Activated naive CD8-positive, alpha-beta T cell treated with anti-CD3 and anti-CD28 coated beads, Interleukin-2, amount 10 ng/mL, durations not matched to agents 7 days and 5 days (primary cell): ENCODE data around the gene OR2F2. TPM values are rescaled to one million over a fixed set of nuclear protein-coding genes. Genes with fewer than 3 reads are reported as not detected.

ENCODE experiments used
- ATAC-seq: fragments of 150-1000 bp; cut with Tn5 transposase; one replicate; pipeline ENCODE4 v1.10.0; 2021; ENCODE audit warnings: low read depth, moderate library complexity
- POLR2A ChIA-PET: fragments of 350-600 bp; sonication (Branson Sonifier 250); formaldehyde crosslinking; loops from one replicate; lab custom pipeline; 2021; ENCODE audit warnings: antibody characterized with exemption; lab: Charles Lee
- DNase-seq: peaks from one replicate; pipeline ENCODE4 v3.0.0; 2021
- H3K27ac Mint-ChIP-seq: one replicate; pipeline ENCODE4 v1.8.0; 2022; ENCODE audit warnings: mild to moderate bottlenecking, mixed read lengths
- H3K27me3 Mint-ChIP-seq: one replicate; pipeline ENCODE4 v1.8.0; 2022; ENCODE audit warnings: mild to moderate bottlenecking, moderate library complexity, mixed read lengths
- H3K36me3 Mint-ChIP-seq: one replicate; pipeline ENCODE4 v1.8.0; 2021; ENCODE audit warnings: mild to moderate bottlenecking, mixed read lengths
- H3K4me1 Mint-ChIP-seq: one replicate; pipeline ENCODE4 v1.8.0; 2021; ENCODE audit warnings: mixed read lengths
- H3K4me3 Mint-ChIP-seq: one replicate; pipeline ENCODE4 v1.8.0; 2022; ENCODE audit warnings: mild to moderate bottlenecking, moderate library complexity, mixed read lengths
- H3K9me3 Mint-ChIP-seq: one replicate; pipeline ENCODE4 v1.8.0; 2021; ENCODE audit warnings: mixed read lengths
- total RNA-seq, 2 experiments: library from RNA; stranded (reverse); gene quantifications; one replicate each; pipeline ENCODE4 v1.2.3, GENCODE V29; 2021

The OR2F2 gene
- total RNA-seq, 2 experiments from 2014 or later: not detected

GRCh38 chr7:143936087-143937009 lies 1.3 kb downstream of the OR2F2 start:
- Mint-ChIP-seq H3K27ac (no peak overlapping the region), H3K27me3 (peaks cover 2% of the 10 kb centered on the region), H3K4me1 (no peaks in the 10 kb centered on the region), H3K36me3 (no peaks in the 10 kb centered on the region), H3K9me3 (no peaks in the 10 kb centered on the region), H3K4me3 (no peak overlapping the region)
- ATAC-seq (no peak), DNase-seq (no peak)
- POLR2A ChIA-PET: no interaction called here

- no peak for ATAC-seq
- Mint-ChIP-seq H3K9me3 (no peaks in the 10 kb centered on the region), H3K36me3 (no peaks in the 10 kb centered on the region), H3K27ac (no peak overlapping the region), H3K27me3 (peaks cover 9% of the 10 kb centered on the region), H3K4me3 (no peak overlapping the region), H3K4me1 (no peaks in the 10 kb centered on the region)
- DNase-seq: no peak
- POLR2A ChIA-PET: no interaction called here
These were observed 3.6 kb downstream of the OR2F2 start for GRCh38 chr7:143938379-143939243.

GRCh38 chr7:143945423-143945822 lies 10.4 kb downstream of the OR2F2 start:
- no peaks in the 10 kb centered on the region for H3K4me1 Mint-ChIP-seq
- H3K4me3 Mint-ChIP-seq: no peak overlapping the region
- peaks cover 23% of the 10 kb centered on the region for H3K27me3 Mint-ChIP-seq
- H3K27ac Mint-ChIP-seq: no peak overlapping the region
- DNase-seq (no peak), ATAC-seq (no peak)
- H3K36me3 Mint-ChIP-seq: no peaks in the 10 kb centered on the region
- POLR2A ChIA-PET: no interaction called here
- no peaks in the 10 kb centered on the region for H3K9me3 Mint-ChIP-seq

- ATAC-seq: no peak
- DNase-seq: no peak
- POLR2A ChIA-PET: no interaction called here
- Mint-ChIP-seq H3K4me1 (no peaks in the 10 kb centered on the region), H3K4me3 (no peak overlapping the region), H3K36me3 (no peaks in the 10 kb centered on the region), H3K9me3 (no peaks in the 10 kb centered on the region), H3K27ac (no peak overlapping the region), H3K27me3 (peaks cover 20% of the 10 kb centered on the region)
These were observed 12.1 kb downstream of the OR2F2 start for GRCh38 chr7:143947111-143947510.

GRCh38 chr7:143948733-143949132 lies 13.7 kb downstream of the OR2F2 start:
- Mint-ChIP-seq H3K36me3 (no peaks in the 10 kb centered on the region), H3K27ac (no peak overlapping the region), H3K4me3 (no peak overlapping the region), H3K9me3 (no peaks in the 10 kb centered on the region), H3K27me3 (peaks cover 14% of the 10 kb centered on the region), H3K4me1 (no peaks in the 10 kb centered on the region)
- DNase-seq (no peak), ATAC-seq (no peak)
- POLR2A ChIA-PET: no interaction called here

- H3K4me3 Mint-ChIP-seq: no peak overlapping the region
- no peaks in the 10 kb centered on the region for H3K4me1 Mint-ChIP-seq
- no peak overlapping the region for H3K27ac Mint-ChIP-seq
- DNase-seq (no peak), ATAC-seq (no peak)
- POLR2A ChIA-PET: no interaction called here
- no peaks in the 10 kb centered on the region for H3K9me3 Mint-ChIP-seq
- H3K27me3 Mint-ChIP-seq: peaks cover 11% of the 10 kb centered on the region
- H3K36me3 Mint-ChIP-seq: no peaks in the 10 kb centered on the region
These were observed 18.4 kb downstream of the OR2F2 start for GRCh38 chr7:143953421-143953820.

- DNase-seq (no peak), ATAC-seq (no peak)
- H3K4me1 Mint-ChIP-seq: no peaks in the 10 kb centered on the region
- H3K27ac Mint-ChIP-seq: no peak overlapping the region
- POLR2A ChIA-PET: no interaction called here
- no peak overlapping the region for H3K4me3 Mint-ChIP-seq
- no peaks in the 10 kb centered on the region for H3K36me3 Mint-ChIP-seq
- H3K27me3 Mint-ChIP-seq: peaks cover 16% of the 10 kb centered on the region
- no peaks in the 10 kb centered on the region for H3K9me3 Mint-ChIP-seq
These were observed 19.1 kb downstream of the OR2F2 start for GRCh38 chr7:143954135-143954534.

GRCh38 chr7:143954544-143954943 lies 19.5 kb downstream of the OR2F2 start, which contains the start of gene OR2F1:
Gene OR2F1 (plus strand): TSS chr7:143954844. CDS start chr7:143959971, 5,127 bp downstream.
- Mint-ChIP-seq H3K27ac (no peak within 1 kb of the TSS), H3K4me1 (no peaks in the 10 kb centered on the region), H3K4me3 (no peak within 1 kb of the TSS), H3K9me3 (no peaks in the 10 kb centered on the region), H3K36me3 (no peaks in the 10 kb centered on the region), H3K27me3 (peaks cover 16% of the 10 kb centered on the region)
- POLR2A ChIA-PET: no interaction called here
- ATAC-seq (no peak), DNase-seq (no peak)

- Mint-ChIP-seq H3K4me3 (no peak overlapping the region), H3K27me3 (peaks cover 18% of the 10 kb centered on the region), H3K9me3 (no peaks in the 10 kb centered on the region), H3K27ac (no peak overlapping the region), H3K4me1 (no peaks in the 10 kb centered on the region), H3K36me3 (no peaks in the 10 kb centered on the region)
- POLR2A ChIA-PET: no interaction called here
- ATAC-seq (no peak), DNase-seq (no peak)
These were observed 23.7 kb downstream of the OR2F2 start for GRCh38 chr7:143958781-143959180.

- H3K4me1 Mint-ChIP-seq: no peaks in the 10 kb centered on the region
- DNase-seq: no peak
- POLR2A ChIA-PET: no interaction called here
- no peak for ATAC-seq
- peaks cover 20% of the 10 kb centered on the region for H3K27me3 Mint-ChIP-seq
- H3K36me3 Mint-ChIP-seq: no peaks in the 10 kb centered on the region
- no peaks in the 10 kb centered on the region for H3K9me3 Mint-ChIP-seq
- no peak overlapping the region for H3K27ac Mint-ChIP-seq
- H3K4me3 Mint-ChIP-seq: no peak overlapping the region
These were observed 26.0 kb downstream of the OR2F2 start for GRCh38 chr7:143960813-143961610.

- no peak for DNase-seq
- no peak overlapping the region for H3K4me3 Mint-ChIP-seq
- H3K27ac Mint-ChIP-seq: no peak overlapping the region
- H3K27me3 Mint-ChIP-seq: peaks cover 2% of the 10 kb centered on the region
- POLR2A ChIA-PET: no interaction called here
- no peak for ATAC-seq
- no peaks in the 10 kb centered on the region for H3K36me3 Mint-ChIP-seq
- H3K9me3 Mint-ChIP-seq: no peaks in the 10 kb centered on the region
- no peaks in the 10 kb centered on the region for H3K4me1 Mint-ChIP-seq
These were observed 30.2 kb downstream of the OR2F2 start for GRCh38 chr7:143965280-143965679.

GRCh38 chr7:143967398-143967797 lies 32.4 kb downstream of the OR2F2 start:
- Mint-ChIP-seq H3K9me3 (no peaks in the 10 kb centered on the region), H3K36me3 (no peaks in the 10 kb centered on the region), H3K4me3 (no peak overlapping the region), H3K27ac (no peak overlapping the region), H3K4me1 (no peaks in the 10 kb centered on the region), H3K27me3 (peaks cover 7% of the 10 kb centered on the region)
- POLR2A ChIA-PET: no interaction called here
- ATAC-seq (no peak), DNase-seq (no peak)

- no peaks in the 10 kb centered on the region for H3K4me1 Mint-ChIP-seq
These were observed 38.9 kb downstream of the OR2F2 start for GRCh38 chr7:143973870-143974416.

More at GRCh38 chr7:143973870-143974416, 38.9 kb downstream of the OR2F2 start:
- peaks cover 9% of the 10 kb centered on the region for H3K27me3 Mint-ChIP-seq
- POLR2A ChIA-PET: no interaction called here
- no peak for ATAC-seq
- H3K27ac Mint-ChIP-seq: no peak overlapping the region
- no peak for DNase-seq
- H3K4me3 Mint-ChIP-seq: no peak overlapping the region
- no peaks in the 10 kb centered on the region for H3K9me3 Mint-ChIP-seq
- no peaks in the 10 kb centered on the region for H3K36me3 Mint-ChIP-seq
